GM19452 (cell line): ENCODE data around the gene CTXND1.
"Not testable (repeated sequence)": the region's sequence is repeated elsewhere in the genome, so short reads cannot be mapped to it uniquely, and the experiment has no call there.

Experiments used
- ATAC-seq: cut with Tn5 transposase; IDR thresholded peaks from one replicate; pipeline ENCODE4 v1.9.1; 2021; ENCODE audit not compliant: unreplicated experiment

CTXND1 gene

DNA sequence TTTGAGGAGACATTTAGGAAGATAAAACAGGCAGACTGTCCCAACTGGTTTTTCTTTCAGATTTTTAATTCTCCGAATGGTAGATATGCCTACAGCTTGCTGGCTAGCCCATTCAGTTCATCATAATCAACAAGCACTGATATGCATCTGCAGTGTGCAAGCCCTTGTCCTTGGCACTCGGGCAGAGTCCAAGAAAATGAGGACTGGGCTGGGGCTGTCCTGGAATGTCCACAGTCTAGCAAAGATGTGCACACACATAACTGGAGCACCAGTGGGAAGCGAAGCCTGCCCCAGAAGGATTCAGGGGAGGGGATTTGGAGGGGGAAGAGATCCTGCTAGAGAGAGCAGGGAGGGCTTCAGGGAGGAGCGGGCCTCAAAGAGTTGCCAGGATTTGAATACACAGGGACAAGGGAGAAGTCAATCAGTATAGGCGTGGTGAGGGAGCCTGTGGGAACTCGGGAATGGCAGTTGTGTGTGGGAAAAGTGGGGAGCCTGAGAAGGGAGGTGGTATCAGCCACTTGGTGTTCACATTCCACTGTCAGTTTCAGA lies 90.5 kb downstream of the CTXND1 start:
- no peak for ATAC-seq

- peak; percentile 78 for ATAC-seq
Observed at GRCh38 chr15:80160570-80161156, 91.3 kb downstream of the CTXND1 start.

DNA sequence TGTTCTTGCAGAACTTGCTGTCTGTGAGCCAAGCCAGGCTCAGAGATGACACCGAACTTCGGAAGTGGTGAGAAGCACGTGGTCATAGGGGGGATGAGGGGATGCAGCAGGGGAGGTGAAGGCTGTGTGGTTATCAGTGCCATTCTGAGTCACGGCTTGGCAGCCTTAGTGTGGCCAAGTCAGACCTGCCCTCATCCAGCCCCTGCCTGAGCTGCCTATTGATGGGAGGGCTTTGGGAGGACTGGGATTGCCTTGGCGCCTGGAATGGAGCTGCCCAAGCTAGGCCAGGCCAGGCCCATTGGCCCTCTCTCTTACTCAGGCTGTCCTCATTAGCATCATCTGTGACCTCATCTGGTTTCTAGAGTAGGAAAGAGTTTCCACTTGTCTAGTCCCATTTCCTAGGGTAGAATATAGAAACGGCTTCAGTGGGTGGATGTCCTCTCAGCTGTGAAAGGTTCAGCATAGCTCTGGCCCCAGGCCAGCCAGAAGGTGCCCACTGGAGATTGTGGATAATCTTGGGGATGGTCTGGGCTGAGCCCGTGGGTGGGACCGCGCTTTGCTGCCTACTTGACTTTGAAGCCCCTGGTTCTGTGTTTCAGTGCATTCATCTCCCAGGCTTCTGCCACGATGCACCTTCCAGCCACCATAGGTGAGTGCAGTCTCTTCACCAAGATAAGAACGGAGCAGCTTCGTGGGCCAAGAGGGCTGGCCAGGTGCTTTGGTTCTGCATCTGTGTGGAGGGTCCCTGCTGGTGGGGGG lies 92.0 kb downstream of the CTXND1 start:
- no peak for ATAC-seq

DNA sequence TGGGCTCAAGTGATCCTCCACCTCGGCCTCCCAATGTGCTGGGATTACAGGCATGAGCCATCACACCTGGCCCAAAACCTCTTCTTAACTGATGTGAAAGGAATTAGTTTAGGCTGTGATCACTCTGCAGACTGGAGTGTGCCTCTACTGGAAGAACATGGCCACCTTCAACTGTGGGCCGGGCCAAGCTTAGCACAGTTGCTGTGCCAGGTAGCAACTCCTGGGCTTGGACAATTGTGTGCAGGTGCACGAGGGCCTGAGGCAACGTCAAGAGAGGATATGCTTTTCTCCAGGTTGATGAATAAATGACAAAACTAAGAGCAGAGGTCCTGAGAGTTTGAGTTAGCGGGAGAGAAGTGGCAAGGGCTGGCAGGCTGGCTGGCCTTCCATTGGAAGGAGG lies 92.7 kb downstream of the CTXND1 start:
- no peak for ATAC-seq

DNA sequence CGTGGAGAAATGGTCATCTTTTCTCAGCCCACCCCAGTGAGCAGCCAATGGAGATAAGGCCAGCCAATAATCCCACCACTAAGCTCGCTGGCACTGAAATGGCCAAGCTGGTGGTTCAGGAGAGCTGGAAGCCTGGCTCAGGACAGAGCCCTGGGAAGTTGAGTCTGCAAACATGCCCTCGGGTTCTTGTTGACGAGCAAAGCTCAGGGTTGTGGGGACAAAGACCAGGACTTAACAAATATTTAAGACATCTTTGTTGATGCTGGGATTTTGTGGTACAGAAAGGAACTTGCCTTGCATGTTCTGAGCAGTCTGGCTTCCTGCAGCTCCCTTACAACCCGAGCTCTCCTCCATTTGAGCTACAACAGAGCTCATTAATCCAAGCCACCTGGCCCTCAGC lies 94.8 kb downstream of the CTXND1 start:
- ATAC-seq, result no peak

DNA sequence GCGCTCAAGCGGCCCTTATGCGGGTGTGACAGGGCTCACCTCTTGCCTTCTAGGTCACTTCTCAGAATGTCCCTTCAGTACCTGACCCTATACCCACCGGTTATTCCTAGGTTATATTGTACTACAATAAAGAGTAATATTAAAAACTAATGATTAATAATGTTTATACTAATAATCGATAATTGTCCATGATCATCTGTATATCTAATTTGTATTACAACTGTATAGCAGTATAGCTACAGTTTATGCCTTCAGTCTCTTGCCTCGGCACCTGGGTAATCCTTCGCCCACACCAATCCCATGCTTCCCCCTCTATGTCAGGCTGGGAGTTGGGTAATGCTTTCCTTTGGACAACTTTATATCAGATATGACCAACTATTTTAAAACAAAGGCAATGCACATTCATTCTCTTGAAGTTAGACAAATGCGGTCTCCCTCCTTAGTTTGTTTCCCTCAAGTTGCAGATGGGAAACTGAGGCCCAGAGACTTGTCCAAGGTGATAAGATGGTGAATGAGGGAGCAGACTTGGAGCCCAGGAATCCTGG lies 95.8 kb downstream of the CTXND1 start:
- ATAC-seq, result no peak

DNA sequence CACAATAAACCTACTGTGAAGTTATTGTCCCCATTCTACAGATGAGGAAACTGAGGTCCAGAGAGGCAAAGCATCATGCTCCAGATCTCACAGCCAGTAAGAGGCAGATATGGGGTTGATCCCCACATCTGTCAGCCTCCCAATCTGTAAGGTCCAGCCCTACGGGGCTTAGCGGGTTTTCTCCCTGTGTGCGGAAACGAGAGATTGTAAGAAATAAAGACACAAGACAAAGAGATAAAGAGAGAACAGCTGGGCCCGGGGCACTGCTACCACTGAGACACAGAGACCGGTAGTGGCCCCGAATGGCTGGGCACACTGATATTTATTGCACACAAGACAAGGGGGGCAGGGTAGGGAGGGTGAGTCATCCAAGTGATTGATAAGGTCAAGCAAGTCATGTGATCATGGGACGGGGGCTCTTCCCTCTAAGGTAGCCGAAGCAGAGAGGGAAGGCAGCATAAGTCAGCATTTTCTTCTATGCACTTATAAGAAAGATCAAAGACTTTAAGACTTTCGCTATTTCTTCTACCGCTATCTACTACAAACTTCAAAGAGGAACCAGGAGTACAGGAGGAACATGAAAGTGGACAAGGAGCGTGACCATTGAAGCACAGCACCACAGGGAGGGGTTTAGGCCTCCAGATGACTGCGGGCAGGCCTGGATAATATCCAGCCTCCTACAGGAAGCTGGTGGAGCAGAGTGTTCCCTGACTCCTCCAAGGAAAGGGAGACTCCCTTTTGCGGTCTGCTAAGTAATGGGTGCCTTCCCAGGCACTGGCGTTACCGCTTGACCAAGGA lies 96.4 kb downstream of the CTXND1 start:
- ATAC-seq, result not testable (repeated sequence)

DNA sequence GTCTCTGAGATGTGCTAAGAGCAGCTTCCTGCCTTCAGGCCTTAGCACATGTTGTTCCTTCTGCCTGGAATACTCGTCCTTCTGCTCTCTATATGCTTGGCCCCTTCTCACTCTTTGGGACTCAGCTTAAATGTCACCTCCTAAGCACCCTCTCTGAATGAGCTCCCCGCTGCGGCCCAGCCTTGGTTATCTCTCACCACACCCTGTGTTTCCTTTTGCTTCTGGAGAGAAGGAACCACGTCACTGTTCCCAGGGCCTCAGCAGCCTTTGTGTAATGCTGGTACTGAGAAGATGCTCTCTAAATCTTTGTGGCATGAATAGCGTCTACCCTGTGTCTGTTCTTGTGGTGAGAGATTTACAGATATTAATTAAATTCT lies 97.0 kb downstream of the CTXND1 start:
- ATAC-seq, result no peak

GRCh38 chr15:80154336-80154735 lies 97.7 kb downstream of the CTXND1 start:
- no peak for ATAC-seq

DNA sequence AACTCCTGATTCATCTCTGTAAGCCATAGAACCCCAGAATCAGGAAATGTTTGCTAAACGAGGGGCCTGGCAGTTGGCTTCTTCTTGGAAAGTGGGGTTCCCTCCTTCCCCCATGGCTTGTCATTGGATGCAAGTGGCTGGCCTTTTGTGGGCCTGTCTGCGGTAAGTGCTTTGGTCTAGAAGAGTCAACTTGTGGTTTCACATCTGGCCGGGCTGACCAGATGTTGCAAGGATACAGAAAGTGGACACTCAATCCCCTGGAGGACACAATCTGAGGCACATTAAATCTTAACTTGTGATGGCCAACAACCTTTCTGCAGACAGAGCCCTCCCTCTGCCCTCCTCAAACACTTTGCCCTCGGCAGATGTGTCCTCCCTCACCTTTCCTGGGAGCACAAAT lies 98.1 kb downstream of the CTXND1 start:
- ATAC-seq, result no peak

GRCh38 chr15:80152896-80153876 lies 98.8 kb downstream of the CTXND1 start, which contains the start of gene FAH:
Gene FAH (plus strand): TSS chr15:80152999. CDS start chr15:80153055, 56 bp downstream.
- ATAC-seq, result peak; percentile 62

GRCh38 chr15:80152180-80152895 lies 99.7 kb downstream of the CTXND1 start:
- peak; percentile 49 for ATAC-seq

- no peak for ATAC-seq
Observed at GRCh38 chr15:80151576-80151975, 100.4 kb downstream of the CTXND1 start.

DNA sequence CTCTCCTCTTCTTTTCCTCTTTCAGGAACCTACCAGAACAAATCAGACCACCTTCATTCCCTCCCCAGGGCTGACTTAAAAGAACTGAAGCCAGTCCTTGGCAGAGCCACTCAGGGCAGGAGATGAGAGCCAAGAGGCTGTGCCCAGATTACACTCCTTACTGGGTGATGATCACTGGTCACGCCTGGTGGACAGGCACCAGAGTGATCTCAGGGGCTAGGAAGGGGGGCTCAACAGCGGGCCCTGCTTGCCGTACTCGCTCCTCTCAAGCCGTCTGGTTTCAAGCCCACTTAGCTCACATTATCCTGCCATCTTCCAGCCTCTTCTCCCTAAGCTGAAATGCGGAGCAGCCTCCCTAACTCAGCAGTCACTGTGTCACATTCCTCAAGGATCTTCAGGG lies 100.9 kb downstream of the CTXND1 start:
- ATAC-seq, result no peak
